ENCODE data around the gene PCDHA4.
A peak's percentile ranks its signal among the peaks of the same experiment; 100 is the strongest.
"Not testable (repeated sequence)": the region's sequence is repeated elsewhere in the genome, so short reads cannot be mapped to it uniquely, and the experiment has no call there.

Gene PCDHA4

GRCh38 chr5:140800816-140801493 is 5.9 kb upstream of the PCDHA4 start, which contains the start of gene PCDHA3:
Gene PCDHA3 (plus strand): TSS chr5:140801057.
- no peak for TF ChIP-seq ZNF621 (tag by site-specific recombination; IDR thresholded peaks at IDR 0.05)
- no peak for TF ChIP-seq GFI1B (tag by site-specific recombination; IDR thresholded peaks at IDR 0.05)
- peak; percentile 47 for TF ChIP-seq ZNF654 (tag by site-specific recombination; IDR thresholded peaks at IDR 0.05; ENCODE audit: low read depth)
- no peak for TF ChIP-seq SCRT2 (tag by site-specific recombination; IDR thresholded peaks at IDR 0.05)
- no peak for TF ChIP-seq ZNF341 (tag by site-specific recombination; IDR thresholded peaks at IDR 0.05; ENCODE audit: low read depth)
- Histone ChIP-seq H3K4me1 (ENCODE audit: control insufficient read depth, insufficient read depth, low read length) (no peaks in the 10 kb centered on the region), H3K4me3 (ENCODE audit: low read depth, low read length) (no peak within 1 kb of the TSS), H3K36me3 (ENCODE audit: control insufficient read depth in 2 of 2, insufficient read depth in 1 of 2, low read length in 2 of 2) (no peaks in the 10 kb centered on the region), H3K9me3 (ENCODE audit: control insufficient read depth, insufficient read depth, low read depth, low read length) (no peaks in the 10 kb centered on the region), H3K27ac (ENCODE audit: extremely low read depth, low read depth, low read length) (no peak within 1 kb of the TSS)
- ChIA-PET POLR2A (no interaction called here), CTCF (interaction anchor here (0.5 to 0.6 kb wide), 2 partner anchors 462 to 525 kb away, joined by 3 read pairs; no protein-coding TSS in a partner anchor)

- CTCF ChIA-PET: interaction anchor here (0.6 kb wide), 1 partner anchor 526 kb away, joined by 3 read pairs; no protein-coding TSS in a partner anchor
- H3K36me3 ChIP-seq (ENCODE audit: control insufficient read depth in 2 of 2, insufficient read depth in 1 of 2, low read length in 2 of 2): no peaks in the 10 kb centered on the region
- H3K4me1 ChIP-seq (ENCODE audit: control insufficient read depth, insufficient read depth, low read length): no peaks in the 10 kb centered on the region
- no peak overlapping the region for H3K4me3 ChIP-seq (ENCODE audit: low read depth, low read length)
- POLR2A ChIA-PET: no interaction called here
- H3K9me3 ChIP-seq (ENCODE audit: control insufficient read depth, insufficient read depth, low read depth, low read length): no peaks in the 10 kb centered on the region
- H3K27ac ChIP-seq (ENCODE audit: extremely low read depth, low read depth, low read length): no peak overlapping the region
- no peak for TF ChIP-seq ZBTB49 (tag by site-specific recombination; IDR thresholded peaks at IDR 0.05; ENCODE audit: low read depth)
- TF ChIP-seq ZIC2 (tag by site-specific recombination; IDR thresholded peaks at IDR 0.05): no peak
- TF ChIP-seq ZNF366 (tag by site-specific recombination; conservative IDR thresholded peaks at IDR 0.05): no peak
- TF ChIP-seq ZNF2 (tag by site-specific recombination; IDR thresholded peaks at IDR 0.05): no peak
- TF ChIP-seq ZNF629 (tag by site-specific recombination; IDR thresholded peaks at IDR 0.05): no peak
Observed at GRCh38 chr5:140801494-140801841, 5.4 kb upstream of the PCDHA4 start.

GRCh38 chr5:140802381-140802780 is 4.5 kb upstream of the PCDHA4 start:
- H3K36me3 ChIP-seq (ENCODE audit: control insufficient read depth in 2 of 2, insufficient read depth in 1 of 2, low read length in 2 of 2); H3K27ac ChIP-seq (ENCODE audit: extremely low read depth, low read depth, low read length); H3K9me3 ChIP-seq (ENCODE audit: control insufficient read depth, insufficient read depth, low read depth, low read length); H3K4me1 ChIP-seq (ENCODE audit: control insufficient read depth, insufficient read depth, low read length); H3K4me3 ChIP-seq (ENCODE audit: low read depth, low read length); CTCF ChIA-PET; POLR2A ChIA-PET: not testable (repeated sequence)

- H3K27ac ChIP-seq (ENCODE audit: extremely low read depth, low read depth, low read length): no peak overlapping the region
- H3K4me1 ChIP-seq (ENCODE audit: control insufficient read depth, insufficient read depth, low read length): no peaks in the 10 kb centered on the region
- CTCF ChIA-PET: no interaction called here
- no peaks in the 10 kb centered on the region for H3K36me3 ChIP-seq (ENCODE audit: control insufficient read depth in 2 of 2, insufficient read depth in 1 of 2, low read length in 2 of 2)
- H3K4me3 ChIP-seq (ENCODE audit: low read depth, low read length): no peak overlapping the region
- POLR2A ChIA-PET: no interaction called here
- H3K9me3 ChIP-seq (ENCODE audit: control insufficient read depth, insufficient read depth, low read depth, low read length): no peaks in the 10 kb centered on the region
- TF ChIP-seq ZNF521 (tag by site-specific recombination; IDR thresholded peaks at IDR 0.05): no peak
Observed at GRCh38 chr5:140802781-140803271, 4.0 kb upstream of the PCDHA4 start.

GRCh38 chr5:140808241-140808888 is 1.5 kb downstream of the PCDHA4 start:
- POLR2A ChIA-PET; H3K27ac ChIP-seq (ENCODE audit: extremely low read depth, low read depth, low read length); H3K36me3 ChIP-seq (ENCODE audit: control insufficient read depth in 2 of 2, insufficient read depth in 1 of 2, low read length in 2 of 2); H3K4me3 ChIP-seq (ENCODE audit: low read depth, low read length); H3K4me1 ChIP-seq (ENCODE audit: control insufficient read depth, insufficient read depth, low read length); H3K9me3 ChIP-seq (ENCODE audit: control insufficient read depth, insufficient read depth, low read depth, low read length): not testable (repeated sequence)
- CTCF ChIA-PET: interaction anchor here (0.7 to 2.2 kb wide), 7 partner anchors 8 to 635 kb away, joined by 3 to 6 read pairs (median 3); partner anchors contain the start of genes PCDHA1 and PCDHA5
